Right lobe of liver (tissue), 4 donors: ENCODE data around the gene FCER1G.

Source experiments
- POLR2A ChIP-seq: fragments of 450-650 bp; IDR thresholded peaks from one replicate; pipeline ENCODE4 v1.6.1; 2017; ENCODE audit warnings: antibody characterized with exemption, mild to moderate bottlenecking
- TF ChIP-seq, protein P1 (sequence below), 4 donors: fragments of 200-600 bp in 3 of 4; fragments of 450-650 bp in 1 of 4; IDR thresholded peaks; one replicate each; pipeline versions ENCODE4 v1.5.1 to v1.8.0; 2016 to 2022; ENCODE audit warnings: antibody characterized with exemption in 4 of 4, mild to moderate bottlenecking in 2 of 4
- donor health status: DM: no; HTN: no; CAD: no.
- donor health status: DM: no; HTN: no; CAD: no.
- donor health status: DM: no; HTN: yes; CAD: no.

DNA sequence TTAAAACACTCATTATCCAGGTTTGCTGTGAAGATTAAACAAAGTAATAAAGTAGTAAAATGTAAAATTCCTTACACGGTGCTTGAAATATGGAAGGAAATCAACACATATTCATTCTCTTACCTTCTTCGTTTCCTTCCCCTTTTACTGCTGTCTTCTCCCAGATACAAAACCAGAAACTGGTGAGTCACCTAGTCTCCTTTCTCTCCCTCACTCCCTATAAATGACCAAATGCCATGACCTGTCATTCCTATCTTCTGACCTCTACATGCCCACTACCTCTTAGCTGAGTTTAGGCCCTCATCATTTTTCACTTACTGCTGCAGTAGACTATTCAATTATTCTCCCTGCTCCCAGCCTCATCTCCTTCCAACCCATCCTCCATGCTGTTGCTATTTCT, 27.2 kb downstream of the FCER1G start:
- TF ChIP-seq POLR2A: no peak
- TF ChIP-seq, protein P1, sequence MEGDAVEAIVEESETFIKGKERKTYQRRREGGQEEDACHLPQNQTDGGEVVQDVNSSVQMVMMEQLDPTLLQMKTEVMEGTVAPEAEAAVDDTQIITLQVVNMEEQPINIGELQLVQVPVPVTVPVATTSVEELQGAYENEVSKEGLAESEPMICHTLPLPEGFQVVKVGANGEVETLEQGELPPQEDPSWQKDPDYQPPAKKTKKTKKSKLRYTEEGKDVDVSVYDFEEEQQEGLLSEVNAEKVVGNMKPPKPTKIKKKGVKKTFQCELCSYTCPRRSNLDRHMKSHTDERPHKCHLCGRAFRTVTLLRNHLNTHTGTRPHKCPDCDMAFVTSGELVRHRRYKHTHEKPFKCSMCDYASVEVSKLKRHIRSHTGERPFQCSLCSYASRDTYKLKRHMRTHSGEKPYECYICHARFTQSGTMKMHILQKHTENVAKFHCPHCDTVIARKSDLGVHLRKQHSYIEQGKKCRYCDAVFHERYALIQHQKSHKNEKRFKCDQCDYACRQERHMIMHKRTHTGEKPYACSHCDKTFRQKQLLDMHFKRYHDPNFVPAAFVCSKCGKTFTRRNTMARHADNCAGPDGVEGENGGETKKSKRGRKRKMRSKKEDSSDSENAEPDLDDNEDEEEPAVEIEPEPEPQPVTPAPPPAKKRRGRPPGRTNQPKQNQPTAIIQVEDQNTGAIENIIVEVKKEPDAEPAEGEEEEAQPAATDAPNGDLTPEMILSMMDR (IDR thresholded peaks at IDR 0.05): no peak
